Measurements from ENCODE around the gene WDR49.

DNA sequence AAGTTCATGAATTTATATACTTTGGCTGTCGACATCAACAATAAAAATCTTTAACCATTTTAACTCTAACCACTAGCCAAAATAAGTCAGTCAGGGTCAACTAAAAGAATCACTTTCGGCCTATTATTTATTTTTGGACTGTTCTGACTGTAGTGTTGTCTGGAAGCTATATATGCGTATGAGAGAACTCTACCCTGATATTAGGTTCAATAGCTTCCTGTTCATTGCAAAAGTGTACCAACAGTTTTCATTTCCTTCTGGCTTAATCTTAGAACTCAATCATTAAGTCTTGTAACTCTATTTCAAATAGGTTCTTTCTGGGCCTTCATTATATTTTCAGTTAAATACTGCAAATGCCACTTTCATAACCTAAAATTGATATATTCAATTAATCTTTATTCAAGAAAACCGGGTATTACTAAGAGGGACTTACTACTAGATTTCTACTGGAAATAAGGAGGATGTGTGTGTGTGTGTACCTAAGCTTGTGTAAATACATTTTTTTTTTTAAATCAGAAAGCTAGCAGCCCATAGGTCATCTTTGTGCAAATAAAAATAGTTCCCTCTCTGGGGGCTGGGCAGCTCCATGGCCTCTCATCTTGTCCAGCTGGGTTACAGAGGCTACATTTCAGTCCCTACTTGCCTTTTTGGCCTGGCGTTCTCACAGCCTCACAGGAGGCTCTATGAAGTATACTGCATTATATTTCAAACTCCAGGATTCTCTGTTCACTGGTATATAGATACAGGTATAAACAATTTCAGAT, 185.7 kb downstream of the WDR49 start:
- TF ChIP-seq EZH2phosphoT487 (IDR thresholded peaks at IDR 0.05; ENCODE audit: low read depth), result no peak
- TF ChIP-seq, protein P1, sequence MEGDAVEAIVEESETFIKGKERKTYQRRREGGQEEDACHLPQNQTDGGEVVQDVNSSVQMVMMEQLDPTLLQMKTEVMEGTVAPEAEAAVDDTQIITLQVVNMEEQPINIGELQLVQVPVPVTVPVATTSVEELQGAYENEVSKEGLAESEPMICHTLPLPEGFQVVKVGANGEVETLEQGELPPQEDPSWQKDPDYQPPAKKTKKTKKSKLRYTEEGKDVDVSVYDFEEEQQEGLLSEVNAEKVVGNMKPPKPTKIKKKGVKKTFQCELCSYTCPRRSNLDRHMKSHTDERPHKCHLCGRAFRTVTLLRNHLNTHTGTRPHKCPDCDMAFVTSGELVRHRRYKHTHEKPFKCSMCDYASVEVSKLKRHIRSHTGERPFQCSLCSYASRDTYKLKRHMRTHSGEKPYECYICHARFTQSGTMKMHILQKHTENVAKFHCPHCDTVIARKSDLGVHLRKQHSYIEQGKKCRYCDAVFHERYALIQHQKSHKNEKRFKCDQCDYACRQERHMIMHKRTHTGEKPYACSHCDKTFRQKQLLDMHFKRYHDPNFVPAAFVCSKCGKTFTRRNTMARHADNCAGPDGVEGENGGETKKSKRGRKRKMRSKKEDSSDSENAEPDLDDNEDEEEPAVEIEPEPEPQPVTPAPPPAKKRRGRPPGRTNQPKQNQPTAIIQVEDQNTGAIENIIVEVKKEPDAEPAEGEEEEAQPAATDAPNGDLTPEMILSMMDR (IDR thresholded peaks at IDR 0.05; ENCODE audit: low read depth, low read length), result no peak
